Neural crest cell (in vitro differentiated cells): ENCODE results near the gene RNF114. TPM values are rescaled to one million over a fixed set of nuclear protein-coding genes. Genes with fewer than 3 reads are reported as not detected.

ENCODE experiments used
- DNase-seq: peaks from one replicate; pipeline ENCODE4 v3.0.0; 2021; ENCODE audit warnings: low read depth, mixed read lengths, low spot score
- H3K27ac Mint-ChIP-seq: one replicate; pipeline ENCODE4 v1.8.0; 2021; ENCODE audit warnings: mild to moderate bottlenecking, mixed read lengths; ENCODE audit not compliant: unreplicated experiment
- H3K27me3 Mint-ChIP-seq: 2 replicates; pipeline ENCODE4 v1.8.0; 2021; ENCODE audit warnings: low read depth, mild to moderate bottlenecking, mixed read lengths
- H3K36me3 Mint-ChIP-seq: 2 replicates; pipeline ENCODE4 v1.8.0; 2021; ENCODE audit warnings: low read depth, mild to moderate bottlenecking, mixed read lengths
- H3K4me1 Mint-ChIP-seq: 2 replicates; pipeline ENCODE4 v1.8.0; 2021; ENCODE audit warnings: mixed read lengths
- H3K4me3 Mint-ChIP-seq: one replicate; pipeline ENCODE4 v1.8.0; 2021; ENCODE audit warnings: mild to moderate bottlenecking, mixed read lengths
- H3K9me3 Mint-ChIP-seq: 2 replicates; pipeline ENCODE4 v1.8.0; 2021; ENCODE audit warnings: mixed read lengths
- total RNA-seq: library from RNA; stranded (reverse); gene quantifications from 2 replicates; pipeline ENCODE4 v1.2.1, GENCODE V29; 2021
- TF ChIP-seq, protein P1 (sequence below): fragments of 200-600 bp; sonication (generic); conservative IDR thresholded peaks from 2 replicates; pipeline ENCODE4 v1.5.0; 2021; ENCODE audit warnings: antibody characterized with exemption, mild to moderate bottlenecking

Gene RNF114
- total RNA-seq, 1 donor from 2014 or later: 53.0 TPM

DNA sequence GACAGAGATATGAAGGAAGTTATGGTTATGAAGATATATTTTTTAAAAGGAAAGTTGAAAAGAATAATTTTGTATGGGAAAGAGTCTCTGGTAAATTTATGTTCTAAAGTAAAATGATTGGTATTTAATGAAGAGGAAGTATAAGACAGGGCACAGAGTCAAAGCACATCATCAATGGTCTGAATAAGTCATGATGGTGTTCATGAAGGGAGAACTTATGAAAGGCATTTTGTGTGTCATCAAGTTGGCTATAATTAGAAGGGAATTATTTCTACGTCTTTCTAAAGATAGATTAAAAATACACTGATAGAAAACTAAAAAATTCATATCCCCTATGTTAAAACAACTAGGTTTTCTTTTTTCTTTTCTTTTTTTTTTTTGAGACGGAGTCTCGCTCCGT lies 25.2 kb downstream of the RNF114 start:
- TF ChIP-seq, protein P1, sequence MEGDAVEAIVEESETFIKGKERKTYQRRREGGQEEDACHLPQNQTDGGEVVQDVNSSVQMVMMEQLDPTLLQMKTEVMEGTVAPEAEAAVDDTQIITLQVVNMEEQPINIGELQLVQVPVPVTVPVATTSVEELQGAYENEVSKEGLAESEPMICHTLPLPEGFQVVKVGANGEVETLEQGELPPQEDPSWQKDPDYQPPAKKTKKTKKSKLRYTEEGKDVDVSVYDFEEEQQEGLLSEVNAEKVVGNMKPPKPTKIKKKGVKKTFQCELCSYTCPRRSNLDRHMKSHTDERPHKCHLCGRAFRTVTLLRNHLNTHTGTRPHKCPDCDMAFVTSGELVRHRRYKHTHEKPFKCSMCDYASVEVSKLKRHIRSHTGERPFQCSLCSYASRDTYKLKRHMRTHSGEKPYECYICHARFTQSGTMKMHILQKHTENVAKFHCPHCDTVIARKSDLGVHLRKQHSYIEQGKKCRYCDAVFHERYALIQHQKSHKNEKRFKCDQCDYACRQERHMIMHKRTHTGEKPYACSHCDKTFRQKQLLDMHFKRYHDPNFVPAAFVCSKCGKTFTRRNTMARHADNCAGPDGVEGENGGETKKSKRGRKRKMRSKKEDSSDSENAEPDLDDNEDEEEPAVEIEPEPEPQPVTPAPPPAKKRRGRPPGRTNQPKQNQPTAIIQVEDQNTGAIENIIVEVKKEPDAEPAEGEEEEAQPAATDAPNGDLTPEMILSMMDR: no peak
- H3K4me3 Mint-ChIP-seq: no peak overlapping the region

DNA sequence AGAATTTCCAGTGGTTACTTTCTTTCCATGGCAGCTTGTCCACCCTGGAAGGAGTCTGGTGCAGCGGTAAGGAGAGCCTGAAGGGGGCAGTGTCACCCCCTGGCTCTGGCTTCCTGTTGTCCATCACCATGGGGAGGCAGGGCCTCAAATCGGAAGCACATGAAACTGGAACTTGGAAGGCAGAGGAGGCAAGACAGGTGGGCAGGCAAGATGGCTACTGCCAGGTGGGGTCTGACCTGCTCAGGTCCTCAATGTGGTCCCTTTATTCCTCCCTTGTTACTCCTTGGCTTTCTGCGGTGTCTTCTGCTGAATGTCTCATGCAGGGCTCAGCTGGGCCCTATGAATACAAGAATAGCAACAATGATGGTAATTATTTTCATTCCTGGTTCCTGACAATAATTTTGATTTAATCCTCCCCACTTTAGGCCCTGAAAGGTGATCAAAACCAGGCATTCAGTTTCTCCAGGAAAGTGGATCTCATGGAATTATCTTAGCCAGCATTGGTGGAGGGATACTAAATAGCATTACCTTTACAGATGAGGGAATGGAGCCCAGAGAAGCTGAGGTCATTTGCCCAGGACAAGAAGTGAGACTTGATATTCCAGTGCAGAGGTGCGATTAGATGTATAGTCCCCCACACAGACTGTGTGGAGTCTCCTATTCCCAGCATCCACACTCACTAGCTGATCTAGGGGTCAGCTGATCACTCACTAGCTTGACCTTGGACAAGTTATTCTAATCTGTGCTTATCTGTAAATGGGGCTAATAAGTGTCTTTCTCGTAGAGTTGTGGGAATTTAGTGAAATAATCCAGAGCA lies 29.0 kb downstream of the RNF114 start:
- peaks cover 4% of the 10 kb centered on the region for H3K36me3 Mint-ChIP-seq
- peak; percentile 57 for DNase-seq
- H3K4me1 Mint-ChIP-seq: peaks cover 4% of the 10 kb centered on the region
- TF ChIP-seq, protein P1: peak; percentile 71
- H3K27me3 Mint-ChIP-seq: no peaks in the 10 kb centered on the region
- H3K4me3 Mint-ChIP-seq: no peak overlapping the region
- H3K9me3 Mint-ChIP-seq: no peaks in the 10 kb centered on the region
- no peak overlapping the region for H3K27ac Mint-ChIP-seq

More for the DNA sequence above, 25.2 kb downstream of the RNF114 start:
- no peaks in the 10 kb centered on the region for H3K27me3 Mint-ChIP-seq
- no peak overlapping the region for H3K27ac Mint-ChIP-seq
- no peaks in the 10 kb centered on the region for H3K9me3 Mint-ChIP-seq
- no peak for DNase-seq
- peaks cover 25% of the 10 kb centered on the region for H3K36me3 Mint-ChIP-seq
- peaks cover 4% of the 10 kb centered on the region for H3K4me1 Mint-ChIP-seq

DNA sequence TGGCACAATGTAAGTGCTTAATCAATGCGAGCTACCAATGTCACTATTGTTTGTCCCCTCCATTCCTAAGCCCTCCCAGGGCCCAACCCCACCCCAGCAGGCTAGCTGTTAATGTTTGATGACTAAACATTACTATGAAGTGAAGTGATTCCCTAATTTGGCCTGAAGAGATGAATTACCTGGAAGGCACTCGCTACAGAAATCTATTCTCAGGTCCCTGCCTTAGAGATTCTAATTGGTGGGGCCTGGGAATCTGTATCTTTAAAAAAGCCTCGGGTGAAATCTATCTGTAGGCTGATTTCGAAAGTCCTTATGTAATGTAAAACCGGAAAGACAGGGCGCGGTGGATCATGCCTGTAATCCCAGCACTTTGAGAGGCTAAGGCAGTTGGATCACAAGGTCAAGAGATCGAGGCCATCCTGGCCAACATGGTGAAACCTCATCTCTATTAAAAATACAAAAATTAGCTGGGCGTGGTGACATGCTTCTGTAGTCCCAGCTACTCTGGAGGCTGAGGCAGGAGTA lies 29.6 kb downstream of the RNF114 start:
- Mint-ChIP-seq H3K9me3 (no peaks in the 10 kb centered on the region), H3K36me3 (peaks cover 4% of the 10 kb centered on the region)
- TF ChIP-seq, protein P1: no peak

DNA sequence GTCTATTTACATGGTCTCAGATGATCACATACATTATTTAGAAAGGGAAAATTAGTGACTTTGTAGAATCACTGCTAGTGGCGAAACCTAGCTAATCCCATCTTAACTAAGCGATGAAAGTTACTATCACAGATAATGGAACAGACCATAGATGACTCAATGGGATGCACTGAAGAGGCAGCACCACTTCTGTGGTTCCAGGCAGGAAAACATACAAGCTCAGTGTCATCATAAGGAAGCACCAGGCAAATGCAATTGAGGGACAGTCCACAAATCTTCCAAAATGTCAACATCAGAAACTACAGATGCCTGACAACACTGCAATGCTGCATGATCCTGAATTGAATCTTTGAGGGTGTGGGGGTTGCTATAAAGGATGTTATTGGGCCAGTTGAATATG lies 30.7 kb downstream of the RNF114 start:
- Mint-ChIP-seq H3K27ac (no peak overlapping the region), H3K9me3 (no peaks in the 10 kb centered on the region), H3K4me3 (no peak overlapping the region), H3K4me1 (peaks cover 4% of the 10 kb centered on the region), H3K36me3 (no peaks in the 10 kb centered on the region), H3K27me3 (no peaks in the 10 kb centered on the region)
- TF ChIP-seq, protein P1: no peak
- no peak for DNase-seq

More for the DNA sequence above, 29.6 kb downstream of the RNF114 start:
- no peak overlapping the region for H3K27ac Mint-ChIP-seq
- peaks cover 4% of the 10 kb centered on the region for H3K4me1 Mint-ChIP-seq
- no peaks in the 10 kb centered on the region for H3K27me3 Mint-ChIP-seq
- no peak overlapping the region for H3K4me3 Mint-ChIP-seq
- no peak for DNase-seq

DNA sequence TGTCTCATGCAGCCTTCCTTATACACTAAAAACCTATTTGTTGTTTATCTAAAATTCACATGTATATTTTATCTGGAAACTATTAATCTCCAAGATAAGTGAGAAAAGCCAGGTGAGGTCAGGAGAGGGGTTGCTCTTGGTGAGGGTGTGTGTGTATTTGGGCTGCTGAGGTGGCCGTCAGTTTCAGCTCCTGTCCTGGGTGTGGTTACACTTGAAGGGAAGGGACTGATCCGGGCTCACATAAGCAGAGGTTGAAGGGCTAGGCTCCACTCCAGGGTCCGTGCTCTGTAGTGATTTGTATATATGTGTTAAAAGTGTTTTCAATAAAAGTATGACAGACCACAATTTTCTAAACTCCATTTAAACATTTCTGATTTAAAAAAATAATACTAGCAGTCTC lies 33.0 kb downstream of the RNF114 start:
- TF ChIP-seq, protein P1: no peak
- Mint-ChIP-seq H3K27me3 (no peaks in the 10 kb centered on the region), H3K27ac (no peak overlapping the region), H3K9me3 (no peaks in the 10 kb centered on the region), H3K4me3 (no peak overlapping the region), H3K36me3 (no peaks in the 10 kb centered on the region), H3K4me1 (peaks cover 4% of the 10 kb centered on the region)
- no peak for DNase-seq
